Astrocyte (in vitro differentiated cells and primary cell): ENCODE results near the gene RNF144A. TPM values are rescaled to one million over a fixed set of nuclear protein-coding genes. Genes with fewer than 3 reads are reported as not detected.

Experiments
- DNase-seq: peaks from one replicate; pipeline ENCODE4 v3.0.0-alpha.2; 2010; ENCODE audit warnings: low read depth
- FAIRE-seq: peaks from 2 replicates; lab custom pipeline; 2011; peaks lifted over from hg19 to GRCh38; lab: Jason Lieb, UNC
- H2AFZ ChIP-seq: 2 replicates; pipeline ENCODE4 v1.6.0; 2012; ENCODE audit warnings: low read depth, low read length, inconsistent platforms
- H3K27ac ChIP-seq: 2 replicates; pipeline ENCODE4 v1.5.1; 2011; ENCODE audit warnings: low read depth, low read length, inconsistent platforms
- H3K27me3 ChIP-seq: 2 replicates; pipeline ENCODE4 v1.6.0; 2011; ENCODE audit warnings: low read length, inconsistent platforms; ENCODE audit not compliant: insufficient read depth
- H3K36me3 ChIP-seq: 2 replicates; pipeline ENCODE4 v1.5.1; 2011; ENCODE audit warnings: low read length, inconsistent platforms; ENCODE audit not compliant: insufficient read depth
- H3K4me1 ChIP-seq: 2 replicates; pipeline ENCODE4 v1.5.1; 2011; ENCODE audit warnings: low read length, inconsistent platforms; ENCODE audit not compliant: insufficient read depth
- H3K4me2 ChIP-seq: 2 replicates; pipeline ENCODE4 v1.6.0; 2012; ENCODE audit warnings: low read length, inconsistent platforms
- H3K4me3 ChIP-seq: 2 replicates; pipeline ENCODE4 v1.5.1; 2011; ENCODE audit warnings: low read depth, mild to moderate bottlenecking, low read length, inconsistent platforms; ENCODE audit not compliant: insufficient read depth
- H3K79me2 ChIP-seq: 2 replicates; pipeline ENCODE4 v1.6.0; 2012; ENCODE audit warnings: mild to moderate bottlenecking, low read length, inconsistent platforms; ENCODE audit not compliant: insufficient read depth
- H3K9ac ChIP-seq: 2 replicates; pipeline ENCODE4 v1.6.0; 2012; ENCODE audit warnings: mild to moderate bottlenecking, low read length, inconsistent platforms
- H3K9me3 ChIP-seq: 2 replicates; pipeline ENCODE4 v1.5.1; 2012; ENCODE audit warnings: low read depth, mild to moderate bottlenecking, low read length, inconsistent platforms; ENCODE audit not compliant: insufficient read depth
- H4K20me1 ChIP-seq: 2 replicates; pipeline ENCODE4 v1.6.0; 2012; ENCODE audit warnings: low read length, inconsistent platforms; ENCODE audit not compliant: insufficient read depth
- H3K27ac Mint-ChIP-seq: one replicate; pipeline ENCODE4 v1.8.0; 2021; ENCODE audit warnings: mild to moderate bottlenecking, mixed read lengths; ENCODE audit not compliant: unreplicated experiment
- H3K27me3 Mint-ChIP-seq: one replicate; pipeline ENCODE4 v1.8.0; 2021; ENCODE audit warnings: low read depth, mixed read lengths; ENCODE audit not compliant: unreplicated experiment
- H3K36me3 Mint-ChIP-seq: one replicate; pipeline ENCODE4 v1.8.0; 2021; ENCODE audit warnings: low read depth, mixed read lengths; ENCODE audit not compliant: unreplicated experiment
- H3K4me1 Mint-ChIP-seq: one replicate; pipeline ENCODE4 v1.8.0; 2021; ENCODE audit warnings: low read depth, mixed read lengths; ENCODE audit not compliant: unreplicated experiment
- H3K4me3 Mint-ChIP-seq: one replicate; pipeline ENCODE4 v1.8.0; 2021; ENCODE audit warnings: mild to moderate bottlenecking, moderate library complexity, mixed read lengths; ENCODE audit not compliant: unreplicated experiment
- H3K9me3 Mint-ChIP-seq: one replicate; pipeline ENCODE4 v1.8.0; 2021; ENCODE audit warnings: mild to moderate bottlenecking, mixed read lengths; ENCODE audit not compliant: unreplicated experiment
- CTCF ChIP-seq: IDR thresholded peaks from 2 replicates; pipeline ENCODE4 v1.5.1; 2011; ENCODE audit warnings: low read depth, mild to moderate bottlenecking, inconsistent platforms, low read length, moderate library complexity; ENCODE audit not compliant: insufficient read depth
- EZH2 ChIP-seq: IDR thresholded peaks from 2 replicates; pipeline ENCODE4 v1.6.1; 2012; ENCODE audit warnings: mild to moderate bottlenecking, low read length, inconsistent platforms; ENCODE audit not compliant: insufficient read depth
- total RNA-seq: library from RNA; stranded (reverse); gene quantifications from 2 replicates; pipeline ENCODE4 v1.2.1, GENCODE V29; 2021

The RNF144A gene
- total RNA-seq, 1 donor from 2014 or later: 4.9 TPM

- Histone ChIP-seq H3K4me2 (no peak overlapping the region), H3K4me1 (no peaks in the 10 kb centered on the region), H3K27ac (no peak overlapping the region), H3K4me3 (no peak overlapping the region), H3K79me2 (no peaks in the 10 kb centered on the region), H4K20me1 (no peaks in the 10 kb centered on the region), H3K27me3 (no peaks in the 10 kb centered on the region), H2AFZ (no peak overlapping the region), H3K9ac (no peak overlapping the region), H3K9me3 (no peaks in the 10 kb centered on the region), H3K36me3 (no peaks in the 10 kb centered on the region)
- peaks cover 2% of the 10 kb centered on the region for H3K4me1 Mint-ChIP-seq
- H3K27ac Mint-ChIP-seq: no peak overlapping the region
- DNase-seq (no peak), FAIRE-seq (no peak)
- no peak overlapping the region for H3K4me3 Mint-ChIP-seq
- H3K27me3 Mint-ChIP-seq: peaks cover 3% of the 10 kb centered on the region
- peaks cover 9% of the 10 kb centered on the region for H3K36me3 Mint-ChIP-seq
- TF ChIP-seq EZH2 (no peak), CTCF (no peak)
- H3K9me3 Mint-ChIP-seq: no peaks in the 10 kb centered on the region
Measured at GRCh38 chr2:7033136-7033960, 116.1 kb downstream of the RNF144A start.

- Histone ChIP-seq H3K4me2 (no peak overlapping the region), H3K9me3 (no peaks in the 10 kb centered on the region), H4K20me1 (no peaks in the 10 kb centered on the region), H3K36me3 (no peaks in the 10 kb centered on the region), H3K79me2 (no peaks in the 10 kb centered on the region), H3K4me3 (no peak overlapping the region), H3K27me3 (no peaks in the 10 kb centered on the region), H3K4me1 (no peaks in the 10 kb centered on the region), H2AFZ (no peak overlapping the region), H3K27ac (no peak overlapping the region), H3K9ac (no peak overlapping the region)
- DNase-seq: no peak
- Mint-ChIP-seq H3K27me3 (peaks cover 3% of the 10 kb centered on the region), H3K36me3 (peaks cover 9% of the 10 kb centered on the region), H3K9me3 (no peaks in the 10 kb centered on the region), H3K4me3 (no peak overlapping the region), H3K27ac (no peak overlapping the region), H3K4me1 (peaks cover 2% of the 10 kb centered on the region)
- no peak for TF ChIP-seq EZH2
- TF ChIP-seq CTCF: no peak
- no peak for FAIRE-seq
Measured at GRCh38 chr2:7034303-7034702, 117.1 kb downstream of the RNF144A start.

GRCh38 chr2:7035884-7036283 is 118.7 kb downstream of the RNF144A start:
- H2AFZ ChIP-seq: no peak overlapping the region
- H3K9me3 Mint-ChIP-seq: no peaks in the 10 kb centered on the region
- TF ChIP-seq EZH2 (no peak), CTCF (no peak)
- H3K4me1 Mint-ChIP-seq: peaks cover 2% of the 10 kb centered on the region
- H3K4me3 ChIP-seq: no peak overlapping the region
- no peak overlapping the region for H3K4me3 Mint-ChIP-seq
- H3K9ac ChIP-seq: no peak overlapping the region
- H3K36me3 Mint-ChIP-seq: peaks cover 5% of the 10 kb centered on the region
- peaks cover 3% of the 10 kb centered on the region for H3K27me3 Mint-ChIP-seq
- no peaks in the 10 kb centered on the region for H3K36me3 ChIP-seq
- no peak overlapping the region for H3K27ac ChIP-seq
- no peaks in the 10 kb centered on the region for H4K20me1 ChIP-seq
- FAIRE-seq (no peak), DNase-seq (no peak)
- no peak overlapping the region for H3K27ac Mint-ChIP-seq
- H3K79me2 ChIP-seq: no peaks in the 10 kb centered on the region
- no peaks in the 10 kb centered on the region for H3K4me1 ChIP-seq
- H3K4me2 ChIP-seq: no peak overlapping the region
- H3K9me3 ChIP-seq: no peaks in the 10 kb centered on the region
- H3K27me3 ChIP-seq: no peaks in the 10 kb centered on the region
